Caco-2 (cell line): ENCODE results near the gene CRMP1. TPM values are rescaled to one million over a fixed set of nuclear protein-coding genes. Genes with fewer than 3 reads are reported as not detected.

ENCODE experiments used
- BruUV-seq: library from RNA; stranded (reverse); fragments of 400-500 nt; replicated peaks from 2 replicates; lab custom pipeline; 2021; lab: Mats Ljungman, UMichigan
- CTCF ChIA-PET: fragments of 300-600 bp; sonication (Branson Sonifier 250); formaldehyde crosslinking; loops from one replicate; lab custom pipeline; 2022; ENCODE audit warnings: antibody characterized with exemption; lab: Charles Lee
- POLR2A ChIA-PET: fragments of 300-600 bp; sonication (Branson Sonifier 250); formaldehyde crosslinking; loops from one replicate; lab custom pipeline; 2022; ENCODE audit warnings: antibody characterized with exemption; lab: Charles Lee
- DNase-seq, 2 experiments: peaks; one replicate each; pipeline versions ENCODE4 v3.0.0 to v3.0.0-alpha.2; 2020 to 2022
- H3K27me3 ChIP-seq: replicated peaks from 2 replicates; pipeline ENCODE4 v1.6.0; 2011; ENCODE audit warnings: low read length; ENCODE audit not compliant: control insufficient read depth, insufficient read depth
- H3K36me3 ChIP-seq: 2 replicates; pipeline ENCODE4 v1.5.1; 2011; ENCODE audit warnings: low read length; ENCODE audit not compliant: control insufficient read depth, insufficient read depth
- H3K4me1 ChIP-seq: fragments of 250-450 bp; sonication (Bioruptor Pico); 2 replicates; pipeline ENCODE4 v1.5.1; 2020; ENCODE audit warnings: mild to moderate bottlenecking
- H3K4me3 ChIP-seq: 2 replicates; pipeline ENCODE4 v1.5.1; 2011; ENCODE audit warnings: low read depth, mild to moderate bottlenecking, control low read depth, low read length
- H3K9me3 ChIP-seq: fragments of 250-450 bp; sonication (Bioruptor Pico); 2 replicates; pipeline ENCODE4 v1.5.1; 2020; ENCODE audit warnings: mild to moderate bottlenecking, moderate library complexity
- H3K27ac Mint-ChIP-seq: one replicate; pipeline ENCODE4 v1.8.0; 2022; ENCODE audit warnings: mixed read lengths; ENCODE audit not compliant: unreplicated experiment
- H3K27me3 Mint-ChIP-seq: one replicate; pipeline ENCODE4 v1.8.0; 2022; ENCODE audit warnings: mixed read lengths; ENCODE audit not compliant: insufficient read depth, unreplicated experiment
- H3K36me3 Mint-ChIP-seq: one replicate; pipeline ENCODE4 v1.8.0; 2022; ENCODE audit warnings: mild to moderate bottlenecking, mixed read lengths; ENCODE audit not compliant: insufficient read depth, unreplicated experiment
- H3K4me1 Mint-ChIP-seq: one replicate; pipeline ENCODE4 v1.8.0; 2022; ENCODE audit warnings: low read depth, mixed read lengths; ENCODE audit not compliant: unreplicated experiment
- H3K4me3 Mint-ChIP-seq: one replicate; pipeline ENCODE4 v1.8.0; 2022; ENCODE audit warnings: mild to moderate bottlenecking, moderate library complexity, mixed read lengths; ENCODE audit not compliant: unreplicated experiment
- H3K9me3 Mint-ChIP-seq: one replicate; pipeline ENCODE4 v1.8.0; 2022; ENCODE audit warnings: mixed read lengths; ENCODE audit not compliant: unreplicated experiment
- CTCF ChIP-seq, 2 experiments: fragments of 200-600 bp in 1 of 2; IDR thresholded peaks; 1 replicate in 1 of 2; 2 replicates in 1 of 2; pipeline versions ENCODE4 v1.5.1 to v1.8.0; 2011 to 2022; ENCODE audit warnings: antibody characterized with exemption in 1 of 2, control low read depth in 1 of 2, inconsistent platforms in 1 of 2, low read depth in 1 of 2, low read length in 1 of 2, mild to moderate bottlenecking in 1 of 2, moderate library complexity in 1 of 2; ENCODE audit not compliant: insufficient read depth in 1 of 2, severe bottlenecking in 1 of 2, unreplicated experiment in 1 of 2
- intact Hi-C: fragments of 100-400 bp; cut with micrococcal nuclease; formaldehyde crosslinking; loops from one replicate; pipeline ENCODE4 v1.10.0; 2022; ENCODE audit not compliant: unreplicated experiment
- total RNA-seq: library from RNA; stranded (reverse); gene quantifications from 2 replicates; pipeline ENCODE4 v1.2.3, GENCODE V29; 2022

CRMP1 gene
- total RNA-seq, 1 experiment from 2014 or later = not detected

DNA sequence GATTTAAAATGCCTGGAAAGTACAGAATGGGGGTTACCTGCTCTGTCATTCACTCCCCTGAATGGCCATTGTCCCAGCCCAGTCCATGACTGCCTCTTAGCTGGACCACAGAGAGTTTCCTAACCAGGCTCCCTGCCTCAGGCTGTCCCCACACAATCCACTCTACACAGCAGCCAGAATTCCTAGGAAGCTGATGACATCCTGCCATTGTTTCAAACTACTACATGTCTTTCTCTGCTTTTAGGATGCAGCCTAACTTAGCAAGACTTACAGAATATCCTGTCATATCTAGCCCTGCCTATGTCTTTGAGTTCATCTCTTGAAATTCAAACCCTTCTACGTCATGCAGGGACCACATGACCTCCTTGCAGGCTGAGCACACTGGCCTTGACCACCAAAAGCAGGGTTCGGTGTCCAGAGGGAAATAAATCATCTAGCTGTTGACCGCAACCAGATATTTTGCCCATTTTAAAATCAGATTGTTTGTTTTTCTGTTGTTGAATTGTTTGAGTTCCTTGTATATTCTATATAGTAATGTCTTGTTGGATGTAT is 16.1 kb upstream of the CRMP1 start:
- no peaks in the 10 kb centered on the region for H3K9me3 ChIP-seq
- H3K4me1 ChIP-seq = no peaks in the 10 kb centered on the region
- H3K4me3 ChIP-seq = no peak overlapping the region
- POLR2A ChIA-PET = no interaction called here
- Mint-ChIP-seq H3K4me1 (no peaks in the 10 kb centered on the region), H3K4me3 (no peak overlapping the region), H3K27ac (no peak overlapping the region), H3K27me3 (peaks cover 11% of the 10 kb centered on the region), H3K9me3 (peaks cover 11% of the 10 kb centered on the region), H3K36me3 (no peaks in the 10 kb centered on the region)
- no peak for DNase-seq
- TF ChIP-seq CTCF (IDR thresholded peaks at IDR 0.05; ENCODE audit: insufficient read depth in 1 of 2, low read depth in 1 of 2, low read length in 1 of 2, severe bottlenecking in 1 of 2, unreplicated experiment in 1 of 2) = no peak
- intact Hi-C loops = no loop called here
- no peaks in the 10 kb centered on the region for H3K36me3 ChIP-seq
- H3K27me3 ChIP-seq = no peaks in the 10 kb centered on the region
- CTCF ChIA-PET = no interaction called here
- no TSS peak for BruUV-seq

DNA sequence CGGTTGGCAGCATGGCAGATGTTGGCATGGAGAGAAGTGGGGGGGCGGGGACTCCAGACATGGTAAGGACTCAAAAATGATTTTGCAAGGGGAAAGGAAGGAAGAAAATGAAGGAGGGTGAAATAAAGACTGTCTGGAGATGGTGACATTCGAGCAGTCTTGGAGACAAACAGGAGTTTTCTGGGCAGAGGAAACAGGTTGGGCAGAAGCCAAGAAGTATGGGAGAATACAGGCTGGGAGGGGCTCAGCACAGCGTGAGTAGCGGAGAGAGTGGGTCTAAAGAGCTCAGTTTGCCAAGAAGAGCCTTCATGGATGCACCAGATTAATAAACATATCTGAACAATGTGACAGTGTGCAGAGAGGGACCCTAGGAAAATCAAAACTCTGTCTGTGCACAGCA is 13.3 kb upstream of the CRMP1 start:
- POLR2A ChIA-PET = no interaction called here
- CTCF ChIA-PET = no interaction called here
- BruUV-seq = no TSS peak
- Histone ChIP-seq H3K4me1 (no peaks in the 10 kb centered on the region), H3K36me3 (no peaks in the 10 kb centered on the region), H3K9me3 (no peaks in the 10 kb centered on the region), H3K27me3 (no peaks in the 10 kb centered on the region), H3K4me3 (no peak overlapping the region)
- intact Hi-C loops = no loop called here
- Mint-ChIP-seq H3K36me3 (no peaks in the 10 kb centered on the region), H3K27ac (no peak overlapping the region), H3K27me3 (peaks cover 14% of the 10 kb centered on the region), H3K4me1 (no peaks in the 10 kb centered on the region), H3K9me3 (peaks cover 11% of the 10 kb centered on the region), H3K4me3 (no peak overlapping the region)
- DNase-seq = no peak
- no peak for TF ChIP-seq CTCF (IDR thresholded peaks at IDR 0.05; ENCODE audit: insufficient read depth in 1 of 2, low read depth in 1 of 2, low read length in 1 of 2, severe bottlenecking in 1 of 2, unreplicated experiment in 1 of 2)

GRCh38 chr4:5905714-5906113 is 12.8 kb upstream of the CRMP1 start:
- H3K4me1 ChIP-seq = no peaks in the 10 kb centered on the region
- no peak overlapping the region for H3K27ac Mint-ChIP-seq
- peaks cover 11% of the 10 kb centered on the region for H3K9me3 Mint-ChIP-seq
- no peak for TF ChIP-seq CTCF (IDR thresholded peaks at IDR 0.05; ENCODE audit: insufficient read depth in 1 of 2, low read depth in 1 of 2, low read length in 1 of 2, severe bottlenecking in 1 of 2, unreplicated experiment in 1 of 2)
- no peaks in the 10 kb centered on the region for H3K4me1 Mint-ChIP-seq
- no peaks in the 10 kb centered on the region for H3K27me3 ChIP-seq
- H3K36me3 Mint-ChIP-seq = no peaks in the 10 kb centered on the region
- no peak overlapping the region for H3K4me3 Mint-ChIP-seq
- H3K27me3 Mint-ChIP-seq = peaks cover 14% of the 10 kb centered on the region
- H3K36me3 ChIP-seq = no peaks in the 10 kb centered on the region
- H3K9me3 ChIP-seq = no peaks in the 10 kb centered on the region
- intact Hi-C loops = no loop called here
- DNase-seq = no peak
- ChIA-PET CTCF (no interaction called here), POLR2A (no interaction called here)
- no TSS peak for BruUV-seq
- H3K4me3 ChIP-seq = no peak overlapping the region
